K562 (cell line): ENCODE measurements around the gene POLD1. TPM values are rescaled to one million over a fixed set of nuclear protein-coding genes. Genes with fewer than 3 reads are reported as not detected.
A peak's percentile ranks its signal among the peaks of the same experiment; 100 is the strongest.

Experiments used
- ARID1B ChIP-seq: fragments of 450-650 bp; IDR thresholded peaks from 2 replicates; pipeline ENCODE4 v1.6.1; 2016; ENCODE audit warnings: antibody characterized with exemption, mild to moderate bottlenecking, inconsistent platforms
- JUNB ChIP-seq: fragments of 450-650 bp; formaldehyde crosslinking; conservative IDR thresholded peaks from 2 replicates; pipeline ENCODE4 v1.4.0; 2020; ENCODE audit warnings: mild to moderate bottlenecking
- KLF13 ChIP-seq: fragments of 450-650 bp; IDR thresholded peaks from 2 replicates; pipeline ENCODE4 v1.6.1; 2016; ENCODE audit warnings: missing genetic modification characterization, low read depth, mild to moderate bottlenecking, missing compliant biosample characterization, moderate library complexity, borderline replicate concordance
- MAZ ChIP-seq, 2 experiments: fragments of 450-650 bp in 1 of 2; sonication (generic) in 1 of 2; formaldehyde crosslinking; IDR thresholded peaks in 1 of 2; conservative IDR thresholded peaks in 1 of 2; 2 replicates each; pipeline versions ENCODE4 v1.4.0 to v1.5.0; 2020; ENCODE audit warnings: mild to moderate bottlenecking in 1 of 2, missing genetic modification reagents in 1 of 2
- MBD2 ChIP-seq: sonication (generic); IDR thresholded peaks from 2 replicates; pipeline ENCODE4 v1.6.1; 2016; ENCODE audit warnings: low read depth, borderline replicate concordance
- POLR3A ChIP-seq: IDR thresholded peaks from 2 replicates; pipeline ENCODE4 v1.6.1; 2011; ENCODE audit warnings: borderline replicate concordance, mild to moderate bottlenecking, moderate library complexity; ENCODE audit not compliant: insufficient read length, insufficient read depth; ENCODE audit errors: extremely low read depth
- THRA ChIP-seq: fragments of 450-650 bp; IDR thresholded peaks from 2 replicates; pipeline ENCODE4 v1.6.1; 2017; ENCODE audit warnings: mild to moderate bottlenecking, moderate library complexity
- TSHZ1 ChIP-seq: fragments of 250-450 bp; sonication (Bioruptor Pico); IDR thresholded peaks from 2 replicates; pipeline ENCODE4 v1.4.0; 2020; ENCODE audit warnings: mild to moderate bottlenecking, moderate library complexity
- ZNF436 ChIP-seq: fragments of 250-450, 450-650 bp; sonication (Bioruptor Pico); formaldehyde crosslinking; IDR thresholded peaks from 2 replicates; pipeline ENCODE4 v1.7.0; 2020; ENCODE audit warnings: mild to moderate bottlenecking
- ZNF707 ChIP-seq: fragments of 250-450 bp; sonication (Bioruptor Pico); conservative IDR thresholded peaks from 2 replicates; pipeline ENCODE4 v1.8.0; 2022; ENCODE audit warnings: inconsistent platforms, mild to moderate bottlenecking, moderate library complexity
- polyA plus RNA-seq, 8 experiments: library from polyadenylated mRNA; depleted of rRNA in 4 of 8; stranded (reverse) in 5 of 8; unstranded in 3 of 8; fragments of >200 nt; fragmentation: Nextera tagmentation in 2 of 8; fragmentation: Illumina TruSeq in 1 of 8; extraction: Ambion mirVana in 2 of 8; extraction: Trizol in 1 of 8; gene quantifications; 2 replicates each; pipeline versions ENCODE4 v1.2.1 to v1.2.3, GENCODE V29; 2011 to 2014; ENCODE audit warnings: inconsistent platforms in 1 of 8, missing spikeins in 1 of 8
- total RNA-seq, 7 experiments: library from RNA; depleted of rRNA in 6 of 7; stranded (reverse); fragments of >200 nt in 6 of 7; fragmentation: Illumina TruSeq in 2 of 7; extraction: Trizol in 2 of 7; gene quantifications; 2 replicates each; pipeline versions ENCODE4 v1.2.1 to v1.2.3, GENCODE V29; 2011 to 2021; ENCODE audit warnings: low replicate concordance in 1 of 7
- TF ChIP-seq, protein P1 (sequence below): sonication (generic); formaldehyde crosslinking; IDR thresholded peaks from 2 replicates; pipeline ENCODE4 v1.8.1; 2023; ENCODE audit warnings: missing genetic modification reagents, mild to moderate bottlenecking, borderline replicate concordance
- TF ChIP-seq, protein P2 (sequence below): fragments of 450-650 bp; IDR thresholded peaks from 2 replicates; pipeline ENCODE4 v1.7.1; 2018; ENCODE audit warnings: mild to moderate bottlenecking, low read depth; ENCODE audit not compliant: partially characterized antibody

The POLD1 gene
- total and polyA plus RNA-seq, 9 of the 15 experiments (the other 6 are each of a cell fraction or from before 2014, with no cell fraction given), result 1.3 to 312 (median 47.8) TPM

DNA sequence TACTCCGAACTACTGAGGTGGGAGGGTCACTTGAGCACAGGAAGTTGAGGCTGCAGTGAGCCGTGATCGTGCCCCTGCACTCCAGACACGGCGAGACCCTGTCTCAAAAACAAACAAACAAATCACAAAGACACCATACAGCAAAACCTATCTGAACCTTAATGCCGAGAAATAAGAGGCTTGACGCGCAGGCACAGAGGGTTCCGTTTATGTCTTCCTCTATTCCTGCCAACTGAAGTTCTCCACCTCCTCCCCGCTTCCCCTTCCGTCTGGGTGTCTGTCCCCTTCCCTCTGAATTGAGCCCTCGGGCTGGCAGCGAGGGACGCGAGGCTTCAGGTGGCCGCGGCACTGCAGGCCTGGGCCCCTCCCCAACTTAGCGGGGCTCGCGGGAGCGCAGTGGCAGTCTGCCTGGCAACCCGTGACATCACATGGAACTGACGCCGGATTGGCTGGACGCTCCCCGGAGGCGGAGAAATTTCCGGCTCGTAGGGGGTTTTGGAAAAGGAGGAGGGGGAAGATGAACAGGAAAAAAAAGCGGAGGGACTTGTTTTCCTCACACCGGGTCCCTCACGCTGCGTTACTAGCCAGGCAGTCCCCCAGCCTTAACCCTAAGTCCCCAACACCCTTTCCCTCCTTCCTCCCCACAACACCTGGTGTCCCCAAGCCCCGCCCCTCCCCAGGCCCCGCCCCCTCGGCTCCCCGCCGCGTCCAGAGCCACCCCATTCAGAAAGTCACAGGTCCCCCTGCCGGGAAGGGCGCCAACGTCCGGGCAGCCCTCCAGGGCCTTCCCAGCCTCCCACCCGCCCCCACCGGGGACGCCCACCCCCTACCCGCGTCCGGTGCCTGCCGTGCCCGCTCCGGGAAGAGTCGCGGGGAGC is 47.4 kb downstream of the POLD1 start (continued):
- TF ChIP-seq, protein P1, sequence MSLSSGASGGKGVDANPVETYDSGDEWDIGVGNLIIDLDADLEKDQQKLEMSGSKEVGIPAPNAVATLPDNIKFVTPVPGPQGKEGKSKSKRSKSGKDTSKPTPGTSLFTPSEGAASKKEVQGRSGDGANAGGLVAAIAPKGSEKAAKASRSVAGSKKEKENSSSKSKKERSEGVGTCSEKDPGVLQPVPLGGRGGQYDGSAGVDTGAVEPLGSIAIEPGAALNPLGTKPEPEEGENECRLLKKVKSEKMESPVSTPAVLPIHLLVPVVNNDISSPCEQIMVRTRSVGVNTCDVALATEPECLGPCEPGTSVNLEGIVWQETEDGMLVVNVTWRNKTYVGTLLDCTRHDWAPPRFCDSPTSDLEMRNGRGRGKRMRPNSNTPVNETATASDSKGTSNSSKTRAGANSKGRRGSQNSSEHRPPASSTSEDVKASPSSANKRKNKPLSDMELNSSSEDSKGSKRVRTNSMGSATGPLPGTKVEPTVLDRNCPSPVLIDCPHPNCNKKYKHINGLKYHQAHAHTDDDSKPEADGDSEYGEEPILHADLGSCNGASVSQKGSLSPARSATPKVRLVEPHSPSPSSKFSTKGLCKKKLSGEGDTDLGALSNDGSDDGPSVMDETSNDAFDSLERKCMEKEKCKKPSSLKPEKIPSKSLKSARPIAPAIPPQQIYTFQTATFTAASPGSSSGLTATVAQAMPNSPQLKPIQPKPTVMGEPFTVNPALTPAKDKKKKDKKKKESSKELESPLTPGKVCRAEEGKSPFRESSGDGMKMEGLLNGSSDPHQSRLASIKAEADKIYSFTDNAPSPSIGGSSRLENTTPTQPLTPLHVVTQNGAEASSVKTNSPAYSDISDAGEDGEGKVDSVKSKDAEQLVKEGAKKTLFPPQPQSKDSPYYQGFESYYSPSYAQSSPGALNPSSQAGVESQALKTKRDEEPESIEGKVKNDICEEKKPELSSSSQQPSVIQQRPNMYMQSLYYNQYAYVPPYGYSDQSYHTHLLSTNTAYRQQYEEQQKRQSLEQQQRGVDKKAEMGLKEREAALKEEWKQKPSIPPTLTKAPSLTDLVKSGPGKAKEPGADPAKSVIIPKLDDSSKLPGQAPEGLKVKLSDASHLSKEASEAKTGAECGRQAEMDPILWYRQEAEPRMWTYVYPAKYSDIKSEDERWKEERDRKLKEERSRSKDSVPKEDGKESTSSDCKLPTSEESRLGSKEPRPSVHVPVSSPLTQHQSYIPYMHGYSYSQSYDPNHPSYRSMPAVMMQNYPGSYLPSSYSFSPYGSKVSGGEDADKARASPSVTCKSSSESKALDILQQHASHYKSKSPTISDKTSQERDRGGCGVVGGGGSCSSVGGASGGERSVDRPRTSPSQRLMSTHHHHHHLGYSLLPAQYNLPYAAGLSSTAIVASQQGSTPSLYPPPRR (CRISPR knock-in tag), result no peak
- TF ChIP-seq JUNB (CRISPR knock-in tag) (no peak), THRA (no peak), MAZ (CRISPR knock-in tag; conservative IDR thresholded peaks at IDR 0.05 in 1 of 2, IDR thresholded peaks at IDR 0.05 in 1 of 2) (peak; percentile 67 to 77; a peak in 3 of 4 replicates), MBD2 (0 out of 2 replicates have a peak, but pooled peaks have one; percentile 46), POLR3A (no peak), KLF13 (tag) (0 out of 2 replicates have a peak, but pooled peaks have one; percentile 26), TSHZ1 (CRISPR knock-in tag) (no peak), ARID1B (no peak), ZNF436 (no peak), ZNF707 (CRISPR knock-in tag) (no peak)
- TF ChIP-seq, protein P2, sequence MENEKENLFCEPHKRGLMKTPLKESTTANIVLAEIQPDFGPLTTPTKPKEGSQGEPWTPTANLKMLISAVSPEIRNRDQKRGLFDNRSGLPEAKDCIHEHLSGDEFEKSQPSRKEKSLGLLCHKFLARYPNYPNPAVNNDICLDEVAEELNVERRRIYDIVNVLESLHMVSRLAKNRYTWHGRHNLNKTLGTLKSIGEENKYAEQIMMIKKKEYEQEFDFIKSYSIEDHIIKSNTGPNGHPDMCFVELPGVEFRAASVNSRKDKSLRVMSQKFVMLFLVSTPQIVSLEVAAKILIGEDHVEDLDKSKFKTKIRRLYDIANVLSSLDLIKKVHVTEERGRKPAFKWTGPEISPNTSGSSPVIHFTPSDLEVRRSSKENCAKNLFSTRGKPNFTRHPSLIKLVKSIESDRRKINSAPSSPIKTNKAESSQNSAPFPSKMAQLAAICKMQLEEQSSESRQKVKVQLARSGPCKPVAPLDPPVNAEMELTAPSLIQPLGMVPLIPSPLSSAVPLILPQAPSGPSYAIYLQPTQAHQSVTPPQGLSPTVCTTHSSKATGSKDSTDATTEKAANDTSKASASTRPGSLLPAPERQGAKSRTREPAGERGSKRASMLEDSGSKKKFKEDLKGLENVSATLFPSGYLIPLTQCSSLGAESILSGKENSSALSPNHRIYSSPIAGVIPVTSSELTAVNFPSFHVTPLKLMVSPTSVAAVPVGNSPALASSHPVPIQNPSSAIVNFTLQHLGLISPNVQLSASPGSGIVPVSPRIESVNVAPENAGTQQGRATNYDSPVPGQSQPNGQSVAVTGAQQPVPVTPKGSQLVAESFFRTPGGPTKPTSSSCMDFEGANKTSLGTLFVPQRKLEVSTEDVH, result peak; percentile 75
